Peyer's patch (tissue), 4 donors: ENCODE data around the gene FPR1. TPM values are rescaled to one million over a fixed set of nuclear protein-coding genes. Genes with fewer than 3 reads are reported as not detected.

ENCODE experiments used
- DNase-seq, 3 donors: peaks; one replicate each; pipeline ENCODE4 v3.0.0-alpha.2; 2017 to 2019
- H3K27ac ChIP-seq, 4 donors: fragments of 200-600 bp; sonication (generic); one replicate each; pipeline ENCODE4 v1.5.1; 2016 to 2019
- H3K27me3 ChIP-seq, 2 donors: fragments of 200-600 bp; sonication (generic); one replicate each; pipeline ENCODE4 v1.5.1; 2019
- H3K36me3 ChIP-seq, 3 donors: fragments of 200-600 bp; sonication (generic); one replicate each; pipeline ENCODE4 v1.5.1; 2016 to 2019
- H3K4me1 ChIP-seq, 4 donors: fragments of 200-600 bp; sonication (generic); one replicate each; pipeline ENCODE4 v1.5.1; 2016 to 2019
- H3K4me3 ChIP-seq, 4 donors: fragments of 200-600 bp; sonication (generic); 1 replicate in 3 of 4; 2 replicates in 1 of 4; pipeline ENCODE4 v1.5.1; 2016 to 2019; ENCODE audit warnings: mild to moderate bottlenecking in 1 of 4
- H3K9me3 ChIP-seq, 4 donors: fragments of 200-600 bp; sonication (generic); one replicate each; pipeline ENCODE4 v1.5.1; 2016 to 2019; ENCODE audit warnings: mild to moderate bottlenecking in 1 of 4
- POLR2A ChIP-seq, 2 donors: fragments of 450-650 bp; IDR thresholded peaks; one replicate each; pipeline ENCODE4 v1.5.1; 2017; ENCODE audit warnings: antibody characterized with exemption in 2 of 2, mild to moderate bottlenecking in 2 of 2, moderate library complexity in 2 of 2
- total RNA-seq, 4 donors: library from RNA; depleted of rRNA; stranded (reverse); fragments of >200 nt; gene quantifications; one replicate each; pipeline ENCODE4 v1.1.0, GENCODE V29; 2016
- TF ChIP-seq, protein P1 (sequence below), 6 experiments: fragments of 450-650 bp in 4 of 6; fragments of 200-600 bp in 2 of 6; sonication (generic) in 1 of 6; IDR thresholded peaks; one replicate each; pipeline ENCODE4 v1.5.1; 2017 to 2019; ENCODE audit warnings: antibody characterized with exemption in 6 of 6, mild to moderate bottlenecking in 3 of 6, moderate library complexity in 1 of 6

FPR1 gene
- total RNA-seq, 4 donors from 2014 or later: 1.6 to 5.8 (median 2.6) TPM

DNA sequence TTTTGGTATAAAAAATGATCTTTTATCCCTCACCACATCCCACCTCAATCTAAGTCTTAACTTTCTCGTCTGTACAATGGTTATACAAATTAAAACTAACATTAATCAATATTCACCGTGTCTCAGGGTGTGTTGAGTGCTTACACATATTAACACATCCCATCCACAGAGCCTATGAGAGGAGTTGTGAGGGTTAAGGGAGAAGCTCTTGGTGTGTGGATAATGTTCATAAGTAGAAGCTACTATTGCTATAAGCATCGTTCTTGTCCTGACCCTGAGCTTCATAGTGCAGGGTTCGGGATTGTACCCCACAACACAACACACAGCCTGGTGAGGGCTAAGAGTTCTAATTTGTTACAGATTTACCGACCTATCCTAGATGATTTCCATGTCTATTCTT lies 45.8 kb upstream of the FPR1 start:
- no peak for TF ChIP-seq POLR2A (IDR thresholded peaks at IDR 0.05)
- TF ChIP-seq, protein P1, sequence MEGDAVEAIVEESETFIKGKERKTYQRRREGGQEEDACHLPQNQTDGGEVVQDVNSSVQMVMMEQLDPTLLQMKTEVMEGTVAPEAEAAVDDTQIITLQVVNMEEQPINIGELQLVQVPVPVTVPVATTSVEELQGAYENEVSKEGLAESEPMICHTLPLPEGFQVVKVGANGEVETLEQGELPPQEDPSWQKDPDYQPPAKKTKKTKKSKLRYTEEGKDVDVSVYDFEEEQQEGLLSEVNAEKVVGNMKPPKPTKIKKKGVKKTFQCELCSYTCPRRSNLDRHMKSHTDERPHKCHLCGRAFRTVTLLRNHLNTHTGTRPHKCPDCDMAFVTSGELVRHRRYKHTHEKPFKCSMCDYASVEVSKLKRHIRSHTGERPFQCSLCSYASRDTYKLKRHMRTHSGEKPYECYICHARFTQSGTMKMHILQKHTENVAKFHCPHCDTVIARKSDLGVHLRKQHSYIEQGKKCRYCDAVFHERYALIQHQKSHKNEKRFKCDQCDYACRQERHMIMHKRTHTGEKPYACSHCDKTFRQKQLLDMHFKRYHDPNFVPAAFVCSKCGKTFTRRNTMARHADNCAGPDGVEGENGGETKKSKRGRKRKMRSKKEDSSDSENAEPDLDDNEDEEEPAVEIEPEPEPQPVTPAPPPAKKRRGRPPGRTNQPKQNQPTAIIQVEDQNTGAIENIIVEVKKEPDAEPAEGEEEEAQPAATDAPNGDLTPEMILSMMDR (IDR thresholded peaks at IDR 0.05): no peak
- H3K27ac ChIP-seq: peak overlapping the region in 1 of 4 donors; percentile 25
- H3K27me3 ChIP-seq: no peaks in the 10 kb centered on the region
- H3K9me3 ChIP-seq: no peaks in the 10 kb centered on the region
- peak overlapping the region in 1 of 4 donors; percentile 8 for H3K4me3 ChIP-seq
- no peaks in the 10 kb centered on the region for H3K36me3 ChIP-seq
- no peak for DNase-seq
- H3K4me1 ChIP-seq: no peaks in the 10 kb centered on the region

DNA sequence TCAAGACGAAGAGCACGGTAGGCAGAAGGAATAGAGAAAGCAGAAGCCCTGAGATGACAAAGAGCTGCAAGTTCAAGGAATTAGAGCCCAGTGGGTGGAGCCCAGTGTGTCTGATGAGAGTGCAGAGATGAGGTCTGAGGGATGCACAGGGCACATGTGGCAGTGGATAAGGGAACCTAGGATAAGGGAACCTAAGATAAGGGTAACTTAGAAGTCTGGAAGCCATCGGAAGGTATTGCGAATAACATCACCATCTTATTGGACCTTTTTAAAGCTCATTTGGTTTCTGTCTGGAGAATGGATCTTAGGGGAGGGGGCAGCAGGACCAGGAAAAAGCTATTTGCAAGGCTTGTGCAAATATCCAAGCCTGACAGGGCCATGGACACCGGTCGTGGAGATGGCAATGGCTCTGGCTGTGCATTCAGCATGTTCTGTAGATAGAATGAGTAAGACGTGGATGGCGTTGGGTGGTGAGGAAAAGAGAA lies 44.6 kb upstream of the FPR1 start:
- TF ChIP-seq POLR2A (IDR thresholded peaks at IDR 0.05): peak in 1 of 2 donors; percentile 33
- TF ChIP-seq, protein P1 (IDR thresholded peaks at IDR 0.05): no peak
- peak in 1 of 3 donors; percentile 53 for DNase-seq
- Histone ChIP-seq H3K27me3 (no peaks in the 10 kb centered on the region), H3K4me3 (peak overlapping the region in 2 of 4 donors; percentile 0 to 19), H3K4me1 (no peaks in the 10 kb centered on the region), H3K27ac (peak overlapping the region in 1 of 4 donors; percentile 25), H3K9me3 (no peaks in the 10 kb centered on the region), H3K36me3 (no peaks in the 10 kb centered on the region)

- no peak for DNase-seq
- H3K9me3 ChIP-seq: no peaks in the 10 kb centered on the region
- no peak for TF ChIP-seq POLR2A (IDR thresholded peaks at IDR 0.05)
- TF ChIP-seq, protein P1 (IDR thresholded peaks at IDR 0.05): no peak
- no peak within 1 kb of the TSS for H3K27ac ChIP-seq
- no peaks in the 10 kb centered on the region for H3K4me1 ChIP-seq
- H3K36me3 ChIP-seq: no peaks in the 10 kb centered on the region
- H3K4me3 ChIP-seq: peak within 1 kb of the TSS in 2 of 4 donors; percentile 11 to 12
- no peaks in the 10 kb centered on the region for H3K27me3 ChIP-seq
Observed at GRCh38 chr19:51794885-51795490, 43.3 kb upstream of the FPR1 start, which contains the start of gene FPR3. Gene FPR3 (plus strand): TSS chr19:51795157. CDS start chr19:51823749, 28,592 bp downstream.

GRCh38 chr19:51793994-51794393 lies 42.3 kb upstream of the FPR1 start:
- Histone ChIP-seq H3K27ac (no peak overlapping the region), H3K4me1 (no peaks in the 10 kb centered on the region), H3K36me3 (no peaks in the 10 kb centered on the region), H3K4me3 (no peak overlapping the region), H3K27me3 (no peaks in the 10 kb centered on the region), H3K9me3 (no peaks in the 10 kb centered on the region)
- TF ChIP-seq, protein P1 (IDR thresholded peaks at IDR 0.05): no peak
- no peak for TF ChIP-seq POLR2A (IDR thresholded peaks at IDR 0.05)
- no peak for DNase-seq

DNA sequence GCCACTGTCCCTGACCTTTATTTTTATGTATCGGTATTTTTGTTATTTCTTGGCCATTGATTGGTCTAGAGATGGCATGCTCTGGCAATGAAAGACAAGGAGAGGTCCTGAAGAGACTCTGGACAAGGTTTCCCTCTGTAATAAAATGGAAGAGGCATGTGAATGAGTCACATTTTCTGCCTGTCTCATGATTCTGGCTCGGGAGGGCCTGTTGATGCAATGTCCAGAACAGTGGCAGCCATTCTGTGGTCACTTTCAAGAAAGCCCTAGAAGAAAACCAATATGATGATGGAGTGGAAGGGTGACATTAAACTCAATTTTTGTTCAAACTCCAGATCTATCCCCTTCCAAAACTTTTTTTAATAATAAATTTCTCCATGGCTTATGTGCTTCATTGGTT lies 41.3 kb upstream of the FPR1 start:
- Histone ChIP-seq H3K4me1 (no peaks in the 10 kb centered on the region), H3K4me3 (no peak overlapping the region), H3K27me3 (no peaks in the 10 kb centered on the region), H3K9me3 (no peaks in the 10 kb centered on the region), H3K27ac (no peak overlapping the region), H3K36me3 (no peaks in the 10 kb centered on the region)
- TF ChIP-seq POLR2A (IDR thresholded peaks at IDR 0.05): no peak
- TF ChIP-seq, protein P1 (IDR thresholded peaks at IDR 0.05): no peak
- no peak for DNase-seq
